ENCODE results near the gene NARF. TPM values are rescaled to one million over a fixed set of nuclear protein-coding genes. Genes with fewer than 3 reads are reported as not detected.

Gene NARF
- total and polyA plus RNA-seq, 2 experiments from 2014 or later: 43.9 to 91.8 TPM

DNA sequence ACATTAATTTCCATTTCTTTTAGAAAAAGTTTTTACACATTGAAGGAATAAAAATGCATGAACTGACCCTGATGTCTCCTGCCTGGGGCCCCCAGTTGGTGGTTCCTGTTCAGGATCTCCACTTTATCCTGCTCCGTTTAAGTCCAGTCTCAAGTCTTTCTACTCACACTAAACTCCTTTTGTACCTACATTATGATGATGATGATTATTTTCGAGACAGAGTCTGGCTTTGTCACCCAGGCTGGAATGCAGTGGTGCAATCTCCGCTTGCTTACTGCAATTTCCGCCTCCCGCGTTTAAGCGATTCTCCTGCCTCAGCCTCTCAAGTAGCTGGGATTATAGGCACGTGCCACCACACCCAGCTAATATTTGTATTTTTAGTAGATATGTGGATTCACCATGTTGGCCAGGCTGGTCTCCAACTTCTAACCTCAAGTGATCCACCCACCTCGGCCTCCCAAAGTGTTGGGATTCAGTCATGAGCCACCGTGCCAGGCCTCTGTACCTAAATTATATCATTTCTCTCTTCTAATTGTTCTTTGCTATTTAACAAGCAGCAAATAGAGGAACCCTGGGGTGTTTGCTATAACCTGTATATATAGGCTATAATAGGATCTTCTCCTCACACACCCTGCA is 58.8 kb downstream of the NARF start:
- TF ChIP-seq EZH2 (IDR thresholded peaks at IDR 0.05; ENCODE audit: borderline replicate concordance) (no peak), EZH2phosphoT487 (IDR thresholded peaks at IDR 0.05; ENCODE audit: low read depth, severe bottlenecking, unreplicated experiment) (no peak)
- TF ChIP-seq, protein P1, sequence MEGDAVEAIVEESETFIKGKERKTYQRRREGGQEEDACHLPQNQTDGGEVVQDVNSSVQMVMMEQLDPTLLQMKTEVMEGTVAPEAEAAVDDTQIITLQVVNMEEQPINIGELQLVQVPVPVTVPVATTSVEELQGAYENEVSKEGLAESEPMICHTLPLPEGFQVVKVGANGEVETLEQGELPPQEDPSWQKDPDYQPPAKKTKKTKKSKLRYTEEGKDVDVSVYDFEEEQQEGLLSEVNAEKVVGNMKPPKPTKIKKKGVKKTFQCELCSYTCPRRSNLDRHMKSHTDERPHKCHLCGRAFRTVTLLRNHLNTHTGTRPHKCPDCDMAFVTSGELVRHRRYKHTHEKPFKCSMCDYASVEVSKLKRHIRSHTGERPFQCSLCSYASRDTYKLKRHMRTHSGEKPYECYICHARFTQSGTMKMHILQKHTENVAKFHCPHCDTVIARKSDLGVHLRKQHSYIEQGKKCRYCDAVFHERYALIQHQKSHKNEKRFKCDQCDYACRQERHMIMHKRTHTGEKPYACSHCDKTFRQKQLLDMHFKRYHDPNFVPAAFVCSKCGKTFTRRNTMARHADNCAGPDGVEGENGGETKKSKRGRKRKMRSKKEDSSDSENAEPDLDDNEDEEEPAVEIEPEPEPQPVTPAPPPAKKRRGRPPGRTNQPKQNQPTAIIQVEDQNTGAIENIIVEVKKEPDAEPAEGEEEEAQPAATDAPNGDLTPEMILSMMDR (IDR thresholded peaks at IDR 0.05; ENCODE audit: poor library complexity): no peak
- Histone ChIP-seq H3K36me3 (replicated peaks; ENCODE audit: insufficient read depth, low read depth) (no peaks in the 10 kb centered on the region), H3K4me2 (no peak overlapping the region), H2AFZ (no peak overlapping the region), H4K20me1 (ENCODE audit: insufficient read depth, poor library complexity, severe bottlenecking) (peaks cover 18% of the 10 kb centered on the region), H3K79me2 (peaks cover 26% of the 10 kb centered on the region), H3K4me1 (ENCODE audit: insufficient read depth) (peaks cover 9% of the 10 kb centered on the region), H3K9me3 (ENCODE audit: low read depth) (no peaks in the 10 kb centered on the region), H3K27me3 (no peaks in the 10 kb centered on the region), H3K27ac (no peak overlapping the region), H3K4me3 (no peak overlapping the region), H3K9me2 (replicated peaks; ENCODE audit: insufficient read depth) (no peaks in the 10 kb centered on the region)
- no peak for DNase-seq (ENCODE audit: low spot score)
- 87% methylated on average over 10 of the region's 10 CpGs for WGBS (ENCODE audit: low lambda C conversion rate, missing lambda C conversion rate)

DNA sequence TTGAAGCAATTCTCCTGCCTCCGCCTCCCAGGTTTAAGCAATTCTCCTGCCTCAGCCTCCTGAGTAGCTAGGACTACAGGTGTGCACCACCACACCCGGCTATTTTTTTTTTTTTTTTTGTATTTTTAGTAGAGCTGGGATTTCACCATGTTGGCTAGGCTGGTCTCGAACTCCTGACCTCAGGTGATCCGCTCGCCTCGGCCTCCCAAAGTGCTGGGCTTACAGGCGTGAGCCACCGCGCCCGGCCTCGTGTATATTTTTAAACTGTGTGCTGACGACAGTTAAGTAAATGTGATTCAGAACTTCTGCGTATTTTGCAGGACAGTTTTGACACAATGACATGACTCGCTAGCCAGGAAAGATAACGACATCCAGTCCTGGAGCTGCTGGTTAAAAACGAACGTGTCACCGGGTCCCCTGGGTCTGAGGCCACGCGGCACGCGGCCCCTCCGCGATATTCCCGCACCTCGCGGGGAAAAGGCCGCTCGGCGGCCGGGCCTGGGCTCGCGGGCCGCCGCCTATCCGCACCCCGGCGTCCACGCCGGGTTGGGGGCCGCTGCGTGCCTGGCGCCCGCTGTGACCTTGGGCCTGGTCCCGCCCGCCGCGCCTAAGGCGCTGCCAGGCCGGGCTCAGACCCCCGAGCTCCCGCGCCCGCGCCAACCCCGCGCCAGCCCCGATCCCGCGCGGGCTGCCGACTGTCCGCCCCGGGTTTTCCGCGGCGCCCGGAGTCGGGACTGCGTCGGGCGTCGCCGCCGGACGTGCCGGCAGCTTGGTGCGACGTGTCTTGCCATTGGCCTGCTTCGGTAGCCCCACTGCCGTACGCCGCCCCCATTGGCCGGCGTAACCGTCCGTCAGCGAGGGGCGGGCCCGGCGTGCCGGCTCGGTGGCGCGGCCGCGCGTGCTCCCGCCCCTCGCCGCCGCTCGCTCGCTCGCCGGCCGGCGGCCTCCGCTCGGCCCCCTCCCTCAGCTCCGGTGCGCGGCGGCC is 60.6 kb downstream of the NARF start, which contains the start of gene FOXK2:
Gene FOXK2, plus strand, starts transcription at position 907 of the 985 bp plus-strand sequence. CDS start 157 bp downstream, outside the sequence.
- Histone ChIP-seq H3K9me3 (ENCODE audit: low read depth) (no peaks in the 10 kb centered on the region), H4K20me1 (ENCODE audit: insufficient read depth, poor library complexity, severe bottlenecking) (peaks cover 36% of the 10 kb centered on the region), H3K9me2 (replicated peaks; ENCODE audit: insufficient read depth) (no peaks in the 10 kb centered on the region), H3K27ac (peak within 1 kb of the TSS; percentile 93), H3K4me2 (peak within 1 kb of the TSS; percentile 78), H3K4me3 (peak within 1 kb of the TSS; percentile 39), H3K27me3 (no peaks in the 10 kb centered on the region), H2AFZ (peak within 1 kb of the TSS; percentile 59), H3K4me1 (ENCODE audit: insufficient read depth) (peaks cover 16% of the 10 kb centered on the region), H3K36me3 (replicated peaks; ENCODE audit: insufficient read depth, low read depth) (no peaks in the 10 kb centered on the region), H3K79me2 (peaks cover 44% of the 10 kb centered on the region)
- TF ChIP-seq EZH2phosphoT487 (IDR thresholded peaks at IDR 0.05; ENCODE audit: low read depth, severe bottlenecking, unreplicated experiment) (no peak), EZH2 (IDR thresholded peaks at IDR 0.05; ENCODE audit: borderline replicate concordance) (no peak)
- TF ChIP-seq, protein P1 (IDR thresholded peaks at IDR 0.05; ENCODE audit: poor library complexity): no peak
- peak; percentile 97 for DNase-seq (ENCODE audit: low spot score)
- 7% methylated on average over 70 of the region's 114 CpGs for WGBS (ENCODE audit: low lambda C conversion rate, missing lambda C conversion rate)

DNA sequence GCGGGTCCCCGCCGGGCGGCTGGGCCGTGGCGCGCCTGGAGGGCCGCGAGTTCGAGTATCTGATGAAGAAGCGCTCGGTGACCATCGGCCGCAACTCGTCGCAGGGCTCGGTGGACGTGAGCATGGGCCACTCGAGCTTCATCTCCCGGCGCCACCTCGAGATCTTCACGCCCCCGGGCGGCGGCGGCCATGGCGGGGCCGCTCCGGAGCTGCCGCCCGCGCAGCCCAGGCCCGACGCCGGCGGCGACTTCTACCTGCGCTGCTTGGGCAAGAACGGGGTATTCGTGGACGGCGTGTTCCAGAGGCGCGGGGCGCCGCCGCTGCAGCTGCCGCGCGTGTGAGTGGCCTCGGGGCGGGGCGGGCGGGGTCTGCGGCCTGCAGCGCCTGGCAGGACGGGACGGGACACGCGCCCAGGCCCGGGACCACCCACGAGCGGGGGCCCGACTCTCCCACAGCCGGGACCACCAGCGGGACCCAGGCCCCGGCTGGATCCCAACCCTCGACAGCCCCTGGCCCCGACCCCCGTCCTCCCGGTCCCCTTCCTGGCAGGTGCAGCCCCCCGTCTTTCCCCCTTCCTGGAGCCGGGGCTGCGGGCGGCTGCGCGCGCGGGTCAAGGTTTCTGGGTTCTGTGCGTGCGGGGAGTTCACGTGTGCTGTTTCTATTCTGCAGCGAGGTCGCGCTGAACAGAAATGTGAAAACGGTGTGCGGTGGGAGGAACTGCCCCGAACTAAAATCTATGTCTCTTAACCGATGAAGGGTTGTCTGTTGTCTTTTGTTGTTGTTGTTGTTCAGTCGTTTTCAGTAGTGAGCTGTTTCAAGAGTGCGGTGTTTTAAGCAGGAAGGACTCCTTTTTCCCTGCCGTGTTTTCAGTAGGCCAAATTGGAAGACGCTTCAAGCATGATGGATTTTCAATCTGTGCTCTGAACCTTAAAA is 61.7 kb downstream of the NARF start:
- Histone ChIP-seq H4K20me1 (ENCODE audit: insufficient read depth, poor library complexity, severe bottlenecking) (peaks cover 47% of the 10 kb centered on the region), H3K4me2 (peak overlapping the region; percentile 78), H3K79me2 (peaks cover 55% of the 10 kb centered on the region), H3K36me3 (replicated peaks; ENCODE audit: insufficient read depth, low read depth) (no peaks in the 10 kb centered on the region), H3K27me3 (no peaks in the 10 kb centered on the region), H3K27ac (peak overlapping the region; percentile 93), H3K9me2 (replicated peaks; ENCODE audit: insufficient read depth) (no peaks in the 10 kb centered on the region), H2AFZ (no peak overlapping the region), H3K9me3 (ENCODE audit: low read depth) (no peaks in the 10 kb centered on the region), H3K4me3 (peak overlapping the region; percentile 39), H3K4me1 (ENCODE audit: insufficient read depth) (peaks cover 27% of the 10 kb centered on the region)
- TF ChIP-seq, protein P1 (IDR thresholded peaks at IDR 0.05; ENCODE audit: poor library complexity): no peak
- TF ChIP-seq EZH2phosphoT487 (IDR thresholded peaks at IDR 0.05; ENCODE audit: low read depth, severe bottlenecking, unreplicated experiment) (no peak), EZH2 (IDR thresholded peaks at IDR 0.05; ENCODE audit: borderline replicate concordance) (no peak)
- peak; percentile 56 for DNase-seq (ENCODE audit: low spot score)
- WGBS (ENCODE audit: low lambda C conversion rate, missing lambda C conversion rate): under 1% methylated on average over 53 of the region's 94 CpGs
